Cardiac muscle cell (in vitro differentiated cells and primary cell): ENCODE measurements around the gene PSAT1. TPM values are rescaled to one million over a fixed set of nuclear protein-coding genes. Genes with fewer than 3 reads are reported as not detected.

Source experiments
- DNase-seq, 2 donors: peaks; one replicate each; pipeline versions ENCODE4 v3.0.0 to v3.0.0-alpha.2; 2010 to 2017; ENCODE audit warnings: low read depth in 1 of 2, low spot score in 1 of 2
- H3K27ac ChIP-seq: fragments of 200-600 bp; sonication (generic); 2 replicates; pipeline ENCODE4 v1.5.1; 2016
- H3K27me3 ChIP-seq: fragments of 200-600 bp; sonication (generic); 2 replicates; pipeline ENCODE4 v1.6.0; 2016; ENCODE audit warnings: control low read depth
- H3K36me3 ChIP-seq: fragments of 200-600 bp; sonication (generic); 2 replicates; pipeline ENCODE4 v1.5.1; 2016; ENCODE audit warnings: control low read depth
- H3K4me1 ChIP-seq: fragments of 200-600 bp; sonication (generic); 2 replicates; pipeline ENCODE4 v1.8.1; 2017; ENCODE audit warnings: low read depth, mild to moderate bottlenecking, mixed run types
- H3K4me3 ChIP-seq: fragments of 200-600 bp; sonication (generic); 2 replicates; pipeline ENCODE4 v1.5.1; 2016; ENCODE audit warnings: mild to moderate bottlenecking
- H3K9me3 ChIP-seq: fragments of 200-600 bp; sonication (generic); 2 replicates; pipeline ENCODE4 v1.5.1; 2017; ENCODE audit warnings: low read depth, mild to moderate bottlenecking, control low read depth
- polyA plus RNA-seq: library from polyadenylated mRNA; unstranded; fragments of >200 nt; fragmentation: Nextera tagmentation; extraction: Ambion mirVana; gene quantifications from 2 replicates; pipeline ENCODE4 v1.2.1, GENCODE V29; 2016
- total RNA-seq: library from RNA; depleted of rRNA; stranded (reverse); fragments of >200 nt; gene quantifications from 2 replicates; pipeline ENCODE4 v1.2.3, GENCODE V29; 2016
- TF ChIP-seq, protein P1 (sequence below): IDR thresholded peaks from 2 replicates; pipeline ENCODE4 v1.5.1; 2012; ENCODE audit warnings: low read depth, mild to moderate bottlenecking, low read length

The PSAT1 gene
- total and polyA plus RNA-seq, 2 experiments from 2014 or later, result 29.1 to 60.0 TPM

DNA sequence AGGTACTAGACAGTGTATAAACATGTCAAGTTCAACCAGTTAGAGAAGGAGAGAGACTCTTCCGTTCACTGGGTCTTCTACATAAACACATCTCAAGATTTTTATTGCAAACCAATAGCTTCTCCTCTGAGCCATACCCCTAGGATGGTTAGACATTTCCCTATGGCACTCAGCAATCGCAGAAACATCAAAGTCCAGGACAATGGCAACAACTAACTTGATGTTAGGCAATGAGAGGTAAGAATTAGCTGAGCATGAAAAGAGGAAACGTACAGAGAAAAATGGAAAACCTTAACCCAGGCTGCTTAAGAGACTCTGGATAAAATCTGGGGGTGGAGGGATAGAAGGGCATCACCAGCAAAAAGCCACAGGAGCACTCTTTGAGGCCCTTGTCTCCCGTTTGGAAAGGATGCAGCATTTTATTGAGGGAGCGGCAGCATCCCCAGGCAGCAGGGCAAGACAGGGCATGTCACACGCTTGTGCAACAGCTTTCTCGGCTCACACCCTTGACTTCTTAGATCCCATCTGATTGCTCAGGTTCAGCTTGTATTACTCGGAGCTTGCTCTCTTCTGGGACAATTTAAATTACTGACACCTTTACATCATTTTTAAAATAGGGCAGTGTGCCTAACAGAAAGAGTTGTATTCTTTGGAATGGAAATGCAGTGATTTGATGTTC, 8.6 kb upstream of the PSAT1 start:
- DNase-seq, result no peak
- no peak overlapping the region for H3K27ac ChIP-seq
- H3K4me1 ChIP-seq, result no peaks in the 10 kb centered on the region
- H3K4me3 ChIP-seq, result no peak overlapping the region
- TF ChIP-seq, protein P1, sequence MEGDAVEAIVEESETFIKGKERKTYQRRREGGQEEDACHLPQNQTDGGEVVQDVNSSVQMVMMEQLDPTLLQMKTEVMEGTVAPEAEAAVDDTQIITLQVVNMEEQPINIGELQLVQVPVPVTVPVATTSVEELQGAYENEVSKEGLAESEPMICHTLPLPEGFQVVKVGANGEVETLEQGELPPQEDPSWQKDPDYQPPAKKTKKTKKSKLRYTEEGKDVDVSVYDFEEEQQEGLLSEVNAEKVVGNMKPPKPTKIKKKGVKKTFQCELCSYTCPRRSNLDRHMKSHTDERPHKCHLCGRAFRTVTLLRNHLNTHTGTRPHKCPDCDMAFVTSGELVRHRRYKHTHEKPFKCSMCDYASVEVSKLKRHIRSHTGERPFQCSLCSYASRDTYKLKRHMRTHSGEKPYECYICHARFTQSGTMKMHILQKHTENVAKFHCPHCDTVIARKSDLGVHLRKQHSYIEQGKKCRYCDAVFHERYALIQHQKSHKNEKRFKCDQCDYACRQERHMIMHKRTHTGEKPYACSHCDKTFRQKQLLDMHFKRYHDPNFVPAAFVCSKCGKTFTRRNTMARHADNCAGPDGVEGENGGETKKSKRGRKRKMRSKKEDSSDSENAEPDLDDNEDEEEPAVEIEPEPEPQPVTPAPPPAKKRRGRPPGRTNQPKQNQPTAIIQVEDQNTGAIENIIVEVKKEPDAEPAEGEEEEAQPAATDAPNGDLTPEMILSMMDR, result no peak
- no peaks in the 10 kb centered on the region for H3K9me3 ChIP-seq
- no peaks in the 10 kb centered on the region for H3K27me3 ChIP-seq
- no peaks in the 10 kb centered on the region for H3K36me3 ChIP-seq

DNA sequence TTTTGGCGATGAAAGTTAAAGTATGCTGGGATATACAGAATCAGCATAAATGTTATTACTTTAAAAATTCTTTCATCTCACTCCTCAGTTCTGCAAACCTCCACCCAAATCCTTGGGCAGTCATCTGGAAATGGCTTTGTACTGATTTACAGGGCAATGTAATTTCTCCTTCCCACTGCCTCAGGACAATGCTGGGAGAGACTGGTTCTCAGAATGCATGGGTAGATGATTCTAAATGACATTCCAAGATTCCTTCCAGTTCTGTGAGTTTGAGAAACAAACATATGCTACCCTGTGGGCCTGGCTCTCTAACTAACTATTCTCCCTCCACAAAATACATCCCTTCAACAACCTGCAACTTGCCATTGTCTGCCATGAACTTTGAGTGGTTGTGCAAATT, 7.5 kb upstream of the PSAT1 start:
- H3K4me3 ChIP-seq, result no peak overlapping the region
- DNase-seq, result no peak
- TF ChIP-seq, protein P1, result no peak
- no peaks in the 10 kb centered on the region for H3K4me1 ChIP-seq
- H3K36me3 ChIP-seq, result no peaks in the 10 kb centered on the region
- H3K27me3 ChIP-seq, result no peaks in the 10 kb centered on the region
- H3K9me3 ChIP-seq, result no peaks in the 10 kb centered on the region
- H3K27ac ChIP-seq, result no peak overlapping the region

DNA sequence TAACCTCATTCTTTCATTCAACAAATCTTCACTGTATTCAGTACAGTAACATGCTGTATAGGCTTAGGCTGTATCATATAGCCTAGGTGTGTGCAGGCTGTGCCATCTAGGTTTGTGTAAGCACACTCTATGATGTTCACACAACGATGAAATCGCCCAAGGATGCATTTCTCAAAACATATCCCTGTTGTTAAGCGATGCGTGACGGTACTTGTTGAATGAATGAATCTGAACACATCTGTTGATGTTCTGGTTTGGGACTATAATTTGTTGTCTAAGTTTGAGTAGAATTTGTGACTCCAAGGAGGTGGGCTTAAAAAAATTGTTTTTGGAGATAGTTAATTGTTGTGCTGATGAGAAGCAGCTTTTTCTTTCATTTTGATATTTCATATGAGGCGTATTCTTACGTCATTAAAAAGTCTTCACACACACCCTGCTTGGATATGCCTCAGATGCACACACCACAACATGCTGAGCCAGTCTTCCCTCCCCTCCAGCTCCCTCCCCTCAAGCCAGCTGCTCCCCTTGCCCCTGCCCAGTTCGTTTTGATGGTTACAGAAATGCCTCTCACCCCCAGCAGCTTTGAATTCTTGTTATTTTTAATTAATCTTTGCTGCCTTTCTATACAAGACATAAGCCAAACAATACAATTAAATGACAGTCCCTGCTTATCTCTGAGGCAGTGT, 5.5 kb upstream of the PSAT1 start:
- Histone ChIP-seq H3K27me3 (no peaks in the 10 kb centered on the region), H3K9me3 (no peaks in the 10 kb centered on the region), H3K27ac (no peak overlapping the region), H3K4me1 (peaks cover 5% of the 10 kb centered on the region), H3K36me3 (no peaks in the 10 kb centered on the region), H3K4me3 (no peak overlapping the region)
- TF ChIP-seq, protein P1, result no peak
- DNase-seq, result no peak

DNA sequence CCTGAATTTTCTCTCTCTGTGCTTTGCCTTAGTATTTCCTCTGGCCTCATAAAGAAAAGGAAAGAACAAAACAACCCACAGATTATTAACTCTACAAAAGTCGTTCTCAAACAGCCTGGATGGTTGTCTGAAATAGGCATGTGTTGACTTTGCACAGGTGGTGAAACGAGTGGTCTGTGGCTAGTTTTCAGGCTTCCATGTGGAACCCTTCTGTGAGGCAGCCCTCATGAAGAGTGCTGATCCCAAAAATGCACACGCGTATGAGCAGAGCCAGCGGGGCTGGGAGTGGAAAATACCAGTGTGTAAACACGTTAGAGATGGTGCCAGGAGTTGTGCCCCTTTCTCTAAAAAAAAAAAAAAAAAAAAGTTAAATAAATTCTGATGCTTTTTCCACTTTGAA, 4.9 kb upstream of the PSAT1 start:
- H3K4me1 ChIP-seq, result peaks cover 5% of the 10 kb centered on the region
- TF ChIP-seq, protein P1, result no peak
- H3K27ac ChIP-seq, result no peak overlapping the region
- no peak for DNase-seq
- H3K4me3 ChIP-seq, result no peak overlapping the region
- H3K36me3 ChIP-seq, result no peaks in the 10 kb centered on the region
- H3K9me3 ChIP-seq, result no peaks in the 10 kb centered on the region
- no peaks in the 10 kb centered on the region for H3K27me3 ChIP-seq

DNA sequence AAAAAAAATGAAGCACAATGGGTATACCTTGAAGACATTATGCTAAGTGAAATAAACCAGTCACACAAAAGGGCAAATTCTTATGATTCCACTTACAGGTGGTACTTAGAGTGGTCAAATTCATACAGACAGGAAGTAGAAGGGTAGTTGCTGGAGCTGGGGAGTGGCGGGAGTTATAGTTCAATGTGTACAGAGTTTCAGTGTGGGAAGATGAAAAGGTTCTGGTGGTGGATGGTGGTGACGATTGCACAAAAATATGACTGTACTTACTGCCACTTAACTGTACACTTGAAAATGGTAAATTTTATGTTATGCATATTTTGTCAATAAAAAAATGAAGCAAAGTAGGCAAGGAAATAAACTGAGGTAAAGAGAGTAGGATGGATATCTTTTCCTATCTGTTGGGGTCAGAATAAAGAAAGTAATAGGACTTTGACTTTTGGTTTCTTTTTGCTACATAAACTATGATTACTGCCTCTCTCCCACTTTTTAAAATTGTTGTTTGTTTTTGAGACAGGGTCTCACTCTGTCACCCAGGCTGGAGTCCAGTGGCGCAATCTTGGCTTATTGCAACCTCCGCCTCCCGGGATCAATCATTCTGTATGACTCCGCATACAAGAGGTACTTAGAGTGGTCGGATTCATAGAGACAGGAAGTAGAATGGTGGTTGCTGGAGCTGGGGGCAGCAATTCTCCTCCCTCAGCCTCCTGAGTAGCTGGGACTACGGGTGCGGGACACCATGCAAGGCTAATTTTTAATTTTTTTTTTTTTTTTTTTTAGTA, 4.0 kb upstream of the PSAT1 start:
- H3K4me3 ChIP-seq, result no peak overlapping the region
- DNase-seq, result no peak

More for the DNA sequence above, 4.0 kb upstream of the PSAT1 start:
- TF ChIP-seq, protein P1, result no peak
- H3K4me1 ChIP-seq, result peaks cover 5% of the 10 kb centered on the region
- no peaks in the 10 kb centered on the region for H3K36me3 ChIP-seq
- no peaks in the 10 kb centered on the region for H3K9me3 ChIP-seq
- H3K27ac ChIP-seq, result no peak overlapping the region
- H3K27me3 ChIP-seq, result no peaks in the 10 kb centered on the region
